Esophagus squamous epithelium (tissue), 5 donors: Measurements from ENCODE around the gene TSC1. TPM values are rescaled to one million over a fixed set of nuclear protein-coding genes. Genes with fewer than 3 reads are reported as not detected.

Source experiments
- DNase-seq: peaks from one replicate; lab custom pipeline; 2025; lab: John Stamatoyannopoulos, UW
- H3K27ac ChIP-seq, 4 donors: fragments of 200-600 bp; sonication (generic); one replicate each; pipeline ENCODE4 v1.5.1; 2016 to 2019; ENCODE audit warnings: mild to moderate bottlenecking in 1 of 4
- H3K27me3 ChIP-seq, 4 donors: fragments of 200-600 bp; sonication (generic); 1 replicate in 3 of 4; 2 replicates in 1 of 4; pipeline versions ENCODE4 v1.5.1 to v1.6.0; 2017 to 2021; ENCODE audit warnings: antibody characterized with exemption in 1 of 4
- H3K36me3 ChIP-seq, 3 donors: fragments of 200-600 bp; sonication (generic); one replicate each; pipeline ENCODE4 v1.5.1; 2016 to 2019
- H3K4me1 ChIP-seq, 3 donors: fragments of 200-600 bp; sonication (generic); one replicate each; pipeline ENCODE4 v1.5.1; 2017 to 2019
- H3K4me3 ChIP-seq, 4 donors: fragments of 200-600 bp; sonication (generic); 1 replicate in 3 of 4; 2 replicates in 1 of 4; pipeline ENCODE4 v1.5.1; 2016 to 2019; ENCODE audit warnings: mild to moderate bottlenecking in 2 of 4, moderate library complexity in 1 of 4
- H3K9me3 ChIP-seq, 3 donors: fragments of 200-600 bp; sonication (generic); one replicate each; pipeline ENCODE4 v1.5.1; 2016 to 2019
- CTCF ChIP-seq, 6 experiments: fragments of 450-650 bp in 4 of 6; fragments of 200-600 bp in 2 of 6; sonication (generic) in 2 of 6; IDR thresholded peaks; one replicate each; pipeline ENCODE4 v1.5.1; 2016 to 2019; ENCODE audit warnings: antibody characterized with exemption in 6 of 6, mild to moderate bottlenecking in 4 of 6, moderate library complexity in 4 of 6
- POLR2A ChIP-seq, 4 donors: fragments of 450-650 bp; IDR thresholded peaks; one replicate each; pipeline ENCODE4 v1.6.1; 2017; ENCODE audit warnings: antibody characterized with exemption in 4 of 4, mild to moderate bottlenecking in 4 of 4, moderate library complexity in 3 of 4
- WGBS, 2 donors: methylation state at CpG; one replicate each; pipeline ENCODE4 v1.1.5; 2018; 5-methylcytosine and 5-hydroxymethylcytosine counted together
- intact Hi-C: fragments of 100-400 bp; cut with DNase I; formaldehyde crosslinking; loops from one replicate; pipeline ENCODE4 v1.15.0; 2022
- total RNA-seq, 4 donors: library from RNA; depleted of rRNA; stranded (reverse); fragments of >200 nt; gene quantifications; one replicate each; pipeline ENCODE4 v1.1.0, GENCODE V29; 2016
- donor health status: DM: yes; HTN: yes; CAD: no.

TSC1 gene
- total RNA-seq, 4 donors from 2014 or later, result 18.8 to 38.7 (median 25.7) TPM

DNA sequence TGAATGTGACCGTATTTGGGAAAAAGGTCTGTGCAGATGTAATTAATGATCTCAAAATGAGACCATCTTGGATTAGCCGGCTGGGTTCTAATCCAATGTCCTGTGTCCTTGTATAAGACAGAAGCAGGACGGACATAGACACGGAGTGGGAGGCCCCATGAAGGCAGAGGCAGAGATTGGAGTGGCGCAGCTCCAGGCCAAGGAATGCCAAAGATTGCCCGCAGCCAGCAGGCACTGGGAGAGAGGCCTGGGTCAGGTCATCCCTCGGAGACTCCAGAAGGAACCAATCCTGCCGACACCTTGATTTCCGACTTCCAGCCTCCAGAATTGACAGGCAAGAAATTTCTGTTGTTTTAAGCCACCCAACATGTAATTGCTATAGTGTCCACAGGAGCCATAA lies 21.1 kb upstream of the TSC1 start:
- no peak for TF ChIP-seq CTCF (IDR thresholded peaks at IDR 0.05)
- no peak for TF ChIP-seq POLR2A (IDR thresholded peaks at IDR 0.05)
- WGBS, 2 donors, result 78 to 89% methylated on average over 6 to 9 of the region's 9 CpGs
- Histone ChIP-seq H3K9me3 (no peaks in the 10 kb centered on the region), H3K27ac (no peak overlapping the region), H3K36me3 (no peaks in the 10 kb centered on the region), H3K27me3 (peaks cover 0 to 43% (median 0%) of the 10 kb centered on the region in 4 donors), H3K4me3 (no peak overlapping the region), H3K4me1 (no peaks in the 10 kb centered on the region)
- intact Hi-C loops, result no loop called here
- no peak for DNase-seq

DNA sequence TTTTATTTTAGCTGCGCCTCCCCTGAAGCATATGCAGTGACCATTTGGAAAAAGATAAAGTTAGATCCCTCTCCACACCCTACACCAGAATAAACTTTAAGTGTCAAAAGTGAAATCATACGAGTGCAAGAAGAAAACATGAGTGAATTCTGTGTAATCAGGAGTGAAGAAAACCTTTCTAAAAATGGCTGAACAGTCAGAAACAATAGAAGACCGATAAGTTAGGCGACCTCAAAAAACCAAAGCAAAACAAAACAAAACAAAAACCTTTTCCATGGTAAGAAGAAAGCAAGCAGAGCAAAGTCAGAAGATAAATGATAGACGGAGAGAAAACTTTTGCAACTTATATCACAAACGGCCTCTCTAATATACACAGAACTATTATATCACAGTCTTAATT lies 16.6 kb upstream of the TSC1 start:
- peaks cover 0 to 20% (median 0%) of the 10 kb centered on the region in 4 donors for H3K27me3 ChIP-seq
- no peaks in the 10 kb centered on the region for H3K36me3 ChIP-seq
- intact Hi-C loops, result no loop called here
- H3K27ac ChIP-seq, result no peak overlapping the region
- DNase-seq, result no peak
- H3K4me3 ChIP-seq, result no peak overlapping the region
- no peaks in the 10 kb centered on the region for H3K9me3 ChIP-seq
- H3K4me1 ChIP-seq, result no peaks in the 10 kb centered on the region
- TF ChIP-seq CTCF (IDR thresholded peaks at IDR 0.05), result no peak
- TF ChIP-seq POLR2A (IDR thresholded peaks at IDR 0.05), result no peak
- 59 to 72% methylated on average over 6 of the region's 6 CpGs for WGBS, 2 donors

- intact Hi-C loops, result no loop called here
- DNase-seq, result no peak
- H3K4me3 ChIP-seq, result no peak overlapping the region
- H3K27me3 ChIP-seq, result no peaks in the 10 kb centered on the region
- no peaks in the 10 kb centered on the region for H3K4me1 ChIP-seq
- no peaks in the 10 kb centered on the region for H3K36me3 ChIP-seq
- no peak for TF ChIP-seq CTCF (IDR thresholded peaks at IDR 0.05)
- no peak for TF ChIP-seq POLR2A (IDR thresholded peaks at IDR 0.05)
- peaks cover 0 to 13% (median 5%) of the 10 kb centered on the region in 3 donors for H3K9me3 ChIP-seq
- no peak overlapping the region for H3K27ac ChIP-seq
- WGBS, 2 donors, result 73 to 80% methylated on average over 6 of the region's 6 CpGs
Measured at GRCh38 chr9:132957805-132958204, 13.4 kb upstream of the TSC1 start.

DNA sequence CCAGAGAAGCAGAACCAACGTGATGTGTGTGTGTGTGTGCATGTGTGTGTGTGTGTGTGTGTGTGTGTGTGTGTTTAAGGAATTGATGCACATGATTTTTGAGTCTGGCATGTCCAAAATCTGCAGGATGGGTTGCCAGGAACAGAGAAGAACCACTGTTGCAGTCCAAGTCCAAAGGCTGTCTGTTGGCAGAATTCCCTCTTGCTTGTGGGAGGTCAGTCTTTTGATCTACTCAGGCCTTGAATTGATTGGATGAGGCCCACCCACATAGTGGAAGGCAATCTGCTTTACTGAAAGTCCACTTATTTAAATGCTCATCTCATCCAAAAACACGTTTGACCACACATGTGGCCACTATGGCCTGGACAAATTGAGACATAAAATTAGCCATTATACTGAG lies 11.4 kb upstream of the TSC1 start:
- no peak overlapping the region for H3K4me3 ChIP-seq
- H3K27ac ChIP-seq, result no peak overlapping the region
- WGBS, 2 donors, result 36 to 43% methylated on average over 2 of the region's 2 CpGs
- H3K36me3 ChIP-seq, result no peaks in the 10 kb centered on the region
- intact Hi-C loops, result no loop called here
- no peaks in the 10 kb centered on the region for H3K27me3 ChIP-seq
- DNase-seq, result no peak
- peaks cover 0 to 13% (median 5%) of the 10 kb centered on the region in 3 donors for H3K9me3 ChIP-seq
- no peaks in the 10 kb centered on the region for H3K4me1 ChIP-seq
- no peak for TF ChIP-seq POLR2A (IDR thresholded peaks at IDR 0.05)
- TF ChIP-seq CTCF (IDR thresholded peaks at IDR 0.05), result no peak

GRCh38 chr9:132955123-132955522 lies 10.7 kb upstream of the TSC1 start:
- Histone ChIP-seq H3K36me3 (no peaks in the 10 kb centered on the region), H3K27me3 (no peaks in the 10 kb centered on the region), H3K9me3 (peaks cover 0 to 13% (median 5%) of the 10 kb centered on the region in 3 donors), H3K4me3 (no peak overlapping the region), H3K27ac (no peak overlapping the region), H3K4me1 (no peaks in the 10 kb centered on the region)
- 74 to 77% methylated on average over 2 of the region's 2 CpGs for WGBS, 2 donors
- DNase-seq, result no peak
- intact Hi-C loops, result no loop called here
- TF ChIP-seq CTCF (IDR thresholded peaks at IDR 0.05), result no peak
- no peak for TF ChIP-seq POLR2A (IDR thresholded peaks at IDR 0.05)
